Skeletal muscle satellite cell (primary cell): ENCODE data around the gene DNALI1. TPM values are rescaled to one million over a fixed set of nuclear protein-coding genes. Genes with fewer than 3 reads are reported as not detected.
"Not testable (repeated sequence)": the region's sequence is repeated elsewhere in the genome, so short reads cannot be mapped to it uniquely, and the experiment has no call there.

Experiments used
- H3K27me3 ChIP-seq: 2 replicates; pipeline ENCODE4 v1.7.0; 2013; ENCODE audit warnings: low read length; ENCODE audit not compliant: control insufficient read depth, insufficient read depth
- H3K36me3 ChIP-seq: 2 replicates; pipeline ENCODE4 v1.7.0; 2013; ENCODE audit warnings: mild to moderate bottlenecking, control low read depth, low read length; ENCODE audit not compliant: insufficient read depth
- H3K4me1 ChIP-seq: 2 replicates; pipeline ENCODE4 v1.7.0; 2013; ENCODE audit warnings: low read length; ENCODE audit not compliant: control insufficient read depth, insufficient read depth
- H3K4me2 ChIP-seq: 2 replicates; pipeline ENCODE4 v1.7.0; 2013; ENCODE audit warnings: mild to moderate bottlenecking, low read length
- H3K4me3 ChIP-seq: 2 replicates; pipeline ENCODE4 v1.7.0; 2013; ENCODE audit warnings: low read length
- H3K9ac ChIP-seq: 2 replicates; pipeline ENCODE4 v1.7.0; 2013; ENCODE audit warnings: mild to moderate bottlenecking, low read depth, low read length, moderate library complexity
- H3K9me3 ChIP-seq: replicated peaks from 2 replicates; pipeline ENCODE4 v1.7.0; 2013; ENCODE audit warnings: mild to moderate bottlenecking, control low read depth, low read length
- total RNA-seq: library from RNA; depleted of rRNA; stranded (reverse); fragments of >200 nt; gene quantifications from 2 replicates; pipeline ENCODE4 v1.2.3, GENCODE V29; 2012; rRNA removed

The DNALI1 gene
- 3.3 and 4.3 TPM in 2 replicates for total RNA-seq

DNA sequence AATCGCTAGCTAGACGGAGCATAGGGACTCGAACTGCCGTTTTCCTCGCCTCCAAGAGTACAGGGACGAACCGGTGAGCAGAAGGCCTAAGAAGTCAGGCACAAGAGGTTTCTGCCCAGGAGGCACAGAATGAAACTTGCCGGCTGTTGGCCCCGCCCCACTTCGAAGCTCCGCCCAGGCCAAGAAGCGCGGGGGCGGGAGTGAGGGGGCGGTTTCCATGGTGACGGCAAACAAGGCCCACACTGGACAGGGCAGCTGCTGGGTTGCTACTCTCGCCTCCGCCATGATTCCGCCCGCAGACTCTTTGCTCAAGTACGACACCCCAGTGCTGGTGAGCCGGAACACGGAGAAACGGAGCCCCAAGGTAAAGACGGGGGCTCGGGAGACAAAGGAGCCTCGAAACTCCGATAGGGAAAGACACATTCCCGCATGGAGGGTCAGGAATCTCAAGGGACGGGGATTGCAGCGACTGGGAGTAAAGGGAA is at the start of gene DNALI1:
Gene DNALI1, plus strand, starts transcription at position 229 of the 485 bp plus-strand sequence. Its CDS starts 55 bp downstream, at position 284.
- H3K4me3 ChIP-seq, result peak within 1 kb of the TSS; percentile 71
- H3K4me2 ChIP-seq, result peak within 1 kb of the TSS; percentile 95
- H3K9me3 ChIP-seq, result no peaks in the 10 kb centered on the region
- H3K9ac ChIP-seq, result peak within 1 kb of the TSS; percentile 79
- H3K27me3 ChIP-seq, result no peaks in the 10 kb centered on the region
- H3K36me3 ChIP-seq, result peaks cover 9% of the 10 kb centered on the region
- H3K4me1 ChIP-seq, result peaks cover 23% of the 10 kb centered on the region

DNA sequence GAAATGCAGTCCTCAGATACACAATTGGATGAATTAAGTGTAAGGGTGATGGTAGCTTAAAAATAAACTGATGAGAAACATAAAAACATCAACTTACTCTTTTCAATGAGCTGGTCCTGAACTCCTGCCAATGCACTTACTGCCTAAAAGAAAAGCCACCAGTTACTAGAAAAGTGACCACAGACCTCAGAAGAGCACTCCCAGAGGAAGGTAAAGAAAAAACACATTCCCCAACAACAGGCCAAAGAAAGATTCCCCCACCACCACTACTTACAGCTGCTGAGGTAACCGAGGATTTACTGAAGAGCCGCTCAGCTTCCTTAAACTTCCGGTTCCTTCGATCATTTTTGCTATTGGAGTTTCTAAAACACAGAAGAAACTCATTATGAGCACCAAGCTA is 47.6 kb upstream of the DNALI1 start:
- Histone ChIP-seq H3K27me3 (no peaks in the 10 kb centered on the region), H3K9ac (no peak overlapping the region), H3K4me1 (peaks cover 7% of the 10 kb centered on the region), H3K9me3 (no peaks in the 10 kb centered on the region), H3K4me2 (no peak overlapping the region), H3K36me3 (peaks cover 48% of the 10 kb centered on the region), H3K4me3 (no peak overlapping the region)

DNA sequence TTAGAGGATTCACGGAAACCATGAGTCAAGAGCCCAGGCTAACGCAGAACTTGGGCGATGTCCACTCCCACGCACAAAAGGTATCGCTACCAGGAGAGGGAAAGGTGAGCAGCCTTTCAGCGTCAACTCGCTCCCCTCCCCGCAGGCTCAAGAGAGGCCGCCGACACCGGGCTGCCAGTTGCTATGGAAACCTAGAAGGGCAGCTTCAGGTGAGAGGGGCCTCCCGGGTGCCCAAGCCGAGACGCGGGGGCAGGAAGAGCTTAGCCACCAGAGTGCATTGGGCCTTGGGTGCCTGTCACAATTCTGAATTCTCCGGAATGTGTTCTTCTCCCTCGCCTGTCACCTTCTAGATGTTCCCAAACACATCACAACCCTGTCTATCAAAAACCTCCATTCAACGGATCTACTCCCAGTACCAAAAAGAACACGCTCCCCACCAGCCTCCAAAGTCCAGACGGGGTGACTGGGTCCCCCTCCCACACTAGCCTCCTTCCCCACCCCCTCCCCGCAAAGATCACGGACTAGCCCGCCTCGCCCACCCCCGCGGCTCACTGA is 42.9 kb upstream of the DNALI1 start:
- peak overlapping the region; percentile 82 for H3K4me3 ChIP-seq
- peak overlapping the region; percentile 87 for H3K9ac ChIP-seq
- no peaks in the 10 kb centered on the region for H3K9me3 ChIP-seq
- peak overlapping the region; percentile 94 for H3K4me2 ChIP-seq
- H3K4me1 ChIP-seq, result peaks cover 15% of the 10 kb centered on the region
- no peaks in the 10 kb centered on the region for H3K27me3 ChIP-seq
- peaks cover 21% of the 10 kb centered on the region for H3K36me3 ChIP-seq

DNA sequence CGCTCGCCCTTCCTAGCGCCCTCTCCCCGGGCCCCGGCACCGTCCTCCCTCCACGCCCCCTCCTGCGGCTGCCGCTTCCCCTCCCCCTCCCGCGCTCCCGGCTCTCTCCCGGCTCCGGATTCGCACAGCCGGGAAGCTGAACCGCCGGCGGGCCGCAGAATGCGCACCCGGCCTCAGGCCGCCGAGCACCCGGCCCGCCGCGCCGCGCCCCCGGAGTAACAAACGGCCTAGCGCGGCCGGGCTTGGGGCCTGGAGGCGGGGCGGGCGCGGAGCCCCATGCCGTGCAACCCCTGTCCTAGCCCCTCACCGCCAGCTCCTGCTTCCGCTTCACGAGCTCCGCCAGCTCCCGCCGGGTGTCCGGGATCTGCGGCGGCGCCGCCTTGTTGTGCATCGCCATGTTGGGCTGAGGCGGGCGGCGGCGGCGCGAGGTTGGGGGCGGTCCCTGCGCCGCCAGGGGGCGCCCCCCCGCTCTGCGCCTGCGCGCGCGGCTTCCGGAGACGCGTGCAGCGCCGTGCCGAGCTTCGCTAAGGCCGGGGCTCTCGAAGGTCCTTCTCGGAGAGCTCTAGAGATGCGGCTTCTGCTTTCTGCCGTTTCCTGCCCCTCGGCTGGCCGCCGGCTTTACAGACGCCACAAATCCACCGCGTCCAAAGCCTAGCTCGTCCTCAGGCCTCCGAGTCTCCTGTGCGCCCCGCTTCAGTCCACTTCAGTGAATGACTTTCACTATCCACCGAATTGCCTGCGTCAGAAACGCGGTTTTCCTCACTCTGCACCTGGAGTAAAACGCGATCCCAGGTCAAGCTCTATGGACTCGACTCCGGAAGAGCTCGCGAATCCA is 42.2 kb upstream of the DNALI1 start, which contains the start of gene MEAF6:
Gene MEAF6, minus strand, starts transcription at position 417 of the 835 bp plus-strand sequence. Its CDS starts 20 bp downstream, at position 397.
- H3K9ac ChIP-seq, result peak within 1 kb of the TSS; percentile 87
- H3K4me2 ChIP-seq, result peak within 1 kb of the TSS; percentile 94
- peaks cover 15% of the 10 kb centered on the region for H3K4me1 ChIP-seq
- peak within 1 kb of the TSS; percentile 82 for H3K4me3 ChIP-seq
- no peaks in the 10 kb centered on the region for H3K9me3 ChIP-seq
- H3K27me3 ChIP-seq, result no peaks in the 10 kb centered on the region
- H3K36me3 ChIP-seq, result peaks cover 17% of the 10 kb centered on the region

DNA sequence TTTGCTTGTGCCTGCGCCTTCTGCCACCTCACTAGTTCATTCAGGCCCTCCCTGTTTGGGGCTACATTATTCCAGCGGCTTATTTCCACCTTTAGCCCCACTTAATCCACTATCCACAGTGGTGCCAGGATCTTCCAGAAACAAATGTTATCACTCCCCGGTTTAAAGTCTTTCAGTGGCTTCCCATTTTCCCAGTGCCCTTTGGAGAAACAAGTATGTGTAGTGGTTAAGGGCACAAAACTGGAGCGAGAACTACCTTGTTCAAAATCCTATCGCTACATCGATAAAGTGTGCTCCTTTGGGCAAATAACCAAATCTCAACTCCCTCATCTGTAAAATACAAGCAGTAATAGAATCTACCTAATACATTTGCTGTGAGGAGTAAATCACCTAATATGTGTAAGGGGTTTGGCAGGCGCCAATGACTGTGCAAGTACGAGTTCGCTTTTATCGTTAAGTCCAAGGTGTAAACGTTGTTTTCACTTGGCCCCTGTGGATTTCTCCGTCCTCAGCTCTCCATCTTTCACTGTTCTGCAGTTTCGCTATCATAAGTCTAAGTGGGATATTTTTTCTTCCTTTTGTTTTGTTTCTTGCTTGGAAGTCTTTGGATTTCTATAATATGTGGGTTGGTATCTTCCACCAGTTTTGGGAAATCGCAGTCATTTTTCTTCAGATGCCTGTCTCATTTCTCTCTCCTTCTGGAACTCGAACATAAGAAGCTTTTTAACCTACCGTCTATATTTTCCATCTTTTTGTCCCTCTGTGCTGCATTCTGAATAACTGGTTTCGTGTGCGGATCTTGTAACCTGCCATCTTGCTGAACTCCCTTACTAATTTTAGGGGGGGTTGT is 41.3 kb upstream of the DNALI1 start:
- peaks cover 15% of the 10 kb centered on the region for H3K4me1 ChIP-seq
- H3K9me3 ChIP-seq, result no peaks in the 10 kb centered on the region
- peak overlapping the region; percentile 87 for H3K9ac ChIP-seq
- peaks cover 17% of the 10 kb centered on the region for H3K36me3 ChIP-seq
- H3K4me2 ChIP-seq, result peak overlapping the region; percentile 94
- peak overlapping the region; percentile 82 for H3K4me3 ChIP-seq
- no peaks in the 10 kb centered on the region for H3K27me3 ChIP-seq

DNA sequence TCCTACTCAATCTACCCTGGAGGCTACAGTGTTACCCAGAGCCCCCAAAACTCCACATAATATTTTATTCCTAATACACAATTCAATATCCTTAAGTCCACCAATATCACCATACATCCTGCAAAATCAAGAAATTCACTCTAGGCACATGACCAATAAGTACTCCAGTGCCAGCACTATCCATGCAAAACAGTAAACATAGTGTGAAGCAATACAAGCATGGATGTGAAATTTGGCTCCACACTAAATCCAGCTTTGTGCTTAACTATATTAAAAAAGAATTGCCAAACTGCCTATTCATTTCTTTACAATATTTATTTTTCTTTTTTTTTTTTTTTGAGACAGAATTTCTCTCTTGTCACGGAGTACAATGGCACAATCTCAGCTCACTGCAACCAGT is 39.2 kb upstream of the DNALI1 start:
- no peak overlapping the region for H3K4me3 ChIP-seq
- H3K4me2 ChIP-seq, result no peak overlapping the region
- no peaks in the 10 kb centered on the region for H3K27me3 ChIP-seq
- peaks cover 3% of the 10 kb centered on the region for H3K36me3 ChIP-seq
- no peaks in the 10 kb centered on the region for H3K9me3 ChIP-seq
- H3K4me1 ChIP-seq, result peaks cover 15% of the 10 kb centered on the region
- H3K9ac ChIP-seq, result no peak overlapping the region

DNA sequence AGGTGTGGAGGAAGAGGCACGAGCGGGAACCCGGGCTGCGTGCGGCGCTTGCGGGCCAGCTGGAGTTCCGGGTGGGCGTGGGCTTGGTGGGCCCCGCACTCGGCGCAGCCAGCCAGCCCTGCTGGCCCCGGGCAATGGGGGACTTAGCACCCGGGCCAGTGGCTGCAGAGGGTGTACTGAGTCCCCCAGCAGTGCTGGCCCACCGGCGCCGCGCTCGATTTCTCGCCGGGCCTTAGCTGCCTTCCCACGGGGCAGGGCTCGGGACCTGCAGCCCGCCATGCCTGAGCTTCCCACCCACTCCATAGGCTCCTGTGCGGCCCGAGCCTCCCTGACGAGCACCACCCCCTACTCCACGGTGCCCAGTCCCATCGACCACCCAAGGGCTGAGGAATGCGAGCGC is 38.5 kb upstream of the DNALI1 start:
- H3K9ac ChIP-seq, H3K36me3 ChIP-seq, H3K9me3 ChIP-seq, H3K4me2 ChIP-seq, H3K4me3 ChIP-seq, H3K27me3 ChIP-seq: not testable (repeated sequence)
- H3K4me1 ChIP-seq, result peaks cover 12% of the 10 kb centered on the region

DNA sequence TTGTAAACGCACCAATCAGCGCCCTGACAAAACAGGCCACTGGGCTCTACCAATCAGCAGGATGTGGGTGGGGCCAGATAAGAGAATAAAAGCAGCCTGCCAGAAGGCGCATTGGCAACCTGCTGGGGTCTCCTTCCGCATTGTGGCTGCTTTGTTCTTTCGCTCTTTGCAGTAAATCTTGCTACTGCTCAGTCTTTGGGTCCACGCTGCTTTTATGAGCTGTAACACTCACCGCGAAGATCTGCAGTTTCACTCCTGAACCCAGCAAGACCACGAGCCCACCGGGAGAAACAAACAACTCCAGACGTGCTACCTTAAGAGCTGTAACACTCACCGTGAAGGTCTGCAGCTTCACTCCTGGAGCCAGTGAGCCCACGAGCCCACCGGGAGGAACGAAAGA is 37.8 kb upstream of the DNALI1 start:
- H3K36me3 ChIP-seq, H3K27me3 ChIP-seq, H3K4me1 ChIP-seq, H3K9ac ChIP-seq, H3K9me3 ChIP-seq, H3K4me3 ChIP-seq: not testable (repeated sequence)
- H3K4me2 ChIP-seq, result peak overlapping the region; percentile 56

DNA sequence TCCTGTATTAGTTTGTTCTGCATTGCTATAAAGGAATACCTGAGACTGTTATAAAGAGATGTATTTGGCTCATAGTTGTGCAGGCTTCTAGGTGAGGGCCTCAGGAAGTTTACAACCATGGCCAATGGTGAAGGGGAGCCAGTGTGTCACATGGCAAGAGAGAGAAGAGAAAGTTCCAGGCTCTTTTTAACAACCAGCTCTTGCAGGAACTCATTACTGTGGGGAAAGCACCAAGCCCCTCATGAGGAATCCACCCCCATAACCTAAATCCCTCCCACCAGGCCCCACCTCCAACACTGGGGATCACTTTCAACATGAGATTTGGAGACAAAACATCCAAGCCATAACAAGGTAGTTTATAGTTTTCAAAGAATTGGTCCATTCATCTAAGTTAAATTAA is 37.1 kb upstream of the DNALI1 start:
- Histone ChIP-seq H3K4me3 (no peak overlapping the region), H3K4me1 (peaks cover 8% of the 10 kb centered on the region), H3K9ac (no peak overlapping the region), H3K27me3 (no peaks in the 10 kb centered on the region), H3K9me3 (no peaks in the 10 kb centered on the region), H3K4me2 (no peak overlapping the region), H3K36me3 (no peaks in the 10 kb centered on the region)

DNA sequence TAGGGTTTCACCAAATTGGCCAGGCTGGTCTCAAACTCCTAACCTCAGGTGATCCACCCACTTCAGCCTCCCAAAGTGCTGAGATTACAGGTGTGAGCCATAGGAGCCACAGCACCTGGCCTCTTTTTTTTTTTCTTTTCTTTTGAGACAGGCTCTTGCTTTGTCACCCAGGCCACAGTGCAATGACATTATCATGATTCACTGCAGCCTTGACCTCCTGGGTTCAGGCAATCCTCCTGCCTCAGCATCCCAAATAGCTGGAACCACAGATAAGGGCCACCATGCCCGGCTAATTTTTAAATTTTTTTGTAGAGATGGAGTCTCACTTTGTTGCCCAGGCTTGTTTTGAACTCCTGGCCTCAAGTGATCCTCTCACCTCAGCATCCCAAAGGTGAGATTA is 26.9 kb upstream of the DNALI1 start:
- not testable (repeated sequence) for H3K27me3 ChIP-seq, H3K9me3 ChIP-seq, H3K4me3 ChIP-seq, H3K9ac ChIP-seq, H3K4me2 ChIP-seq, H3K36me3 ChIP-seq
- peaks cover 16% of the 10 kb centered on the region for H3K4me1 ChIP-seq

DNA sequence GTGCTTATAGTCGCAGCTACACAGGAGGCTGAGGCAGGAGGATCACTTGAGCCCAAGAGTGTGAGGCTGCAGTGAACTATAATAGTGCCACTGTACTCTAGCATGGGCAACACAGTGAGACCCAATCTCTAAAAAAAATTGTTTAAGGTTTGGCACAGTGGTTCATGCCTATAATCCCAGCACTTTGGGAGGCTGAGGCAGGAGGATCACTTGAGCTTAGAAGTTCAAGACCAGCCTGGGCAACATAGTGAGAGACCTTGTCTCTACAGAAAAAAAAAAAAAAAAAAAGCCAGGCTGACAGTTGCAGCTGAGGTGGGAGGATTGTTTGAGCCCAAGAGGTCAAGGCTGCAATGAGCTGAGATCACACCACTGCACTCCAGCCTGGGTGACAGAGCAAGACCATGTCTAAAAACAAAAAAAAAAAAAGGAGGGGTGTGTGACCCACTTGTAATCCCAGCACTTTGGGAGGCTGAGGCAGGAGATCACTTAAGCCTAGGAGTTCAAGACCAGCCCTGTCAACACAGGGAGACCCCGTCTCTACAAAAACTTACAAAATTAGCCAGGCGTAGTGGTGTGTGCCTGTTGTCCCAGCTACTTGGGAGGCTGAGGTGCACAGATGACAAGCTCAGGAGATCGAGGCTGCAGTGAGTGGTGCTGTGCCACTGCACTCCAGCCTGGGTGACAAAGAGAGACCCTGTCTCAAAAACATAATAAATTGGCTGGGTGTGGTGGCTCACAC is 24.2 kb upstream of the DNALI1 start:
- H3K27me3 ChIP-seq, H3K9me3 ChIP-seq, H3K4me3 ChIP-seq, H3K9ac ChIP-seq, H3K4me2 ChIP-seq: not testable (repeated sequence)
- Histone ChIP-seq H3K4me1 (peaks cover 40% of the 10 kb centered on the region), H3K36me3 (peaks cover 18% of the 10 kb centered on the region)
